ENCODE measurements around the gene ZNF536.

ZNF536 gene

DNA sequence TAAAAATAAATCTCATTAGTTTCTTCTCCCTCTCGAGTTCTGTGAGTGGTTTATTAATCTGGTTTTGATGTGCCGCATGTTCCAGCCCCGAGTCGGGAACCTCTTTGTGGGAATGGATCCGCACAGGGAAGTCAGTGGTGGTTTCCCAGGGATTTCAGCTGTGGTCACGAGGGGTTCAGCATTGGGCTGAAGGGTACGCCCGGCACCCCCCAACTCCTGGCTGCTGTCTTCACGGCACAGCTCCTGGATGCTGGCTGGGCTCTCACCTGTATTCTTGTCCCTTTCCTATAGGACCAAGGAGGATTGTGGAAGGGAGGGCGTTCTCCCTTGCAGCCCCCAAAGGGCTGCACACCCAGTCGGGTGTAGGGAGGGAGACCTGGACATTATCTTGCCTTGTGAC lies 167.8 kb downstream of the ZNF536 start:
- no peak for DNase-seq

DNA sequence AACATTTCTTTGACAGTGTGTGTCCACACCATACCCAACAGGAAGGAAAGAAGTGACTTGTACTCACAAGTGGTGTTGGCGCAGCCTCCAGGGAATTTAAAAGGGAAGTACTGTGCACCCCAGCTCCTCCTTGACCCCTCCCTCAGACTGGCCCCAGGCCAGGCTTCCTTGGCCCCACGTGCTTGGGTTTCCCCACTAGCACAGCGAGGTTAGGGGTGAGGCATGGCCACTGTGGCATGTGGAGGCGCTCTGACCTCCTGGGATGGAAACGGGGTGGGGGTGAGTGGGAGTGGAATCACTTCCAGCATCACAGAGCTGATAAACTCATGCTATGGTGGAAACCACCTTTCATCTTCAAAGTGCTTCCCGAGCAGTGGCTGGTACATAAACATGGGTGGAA lies 168.6 kb downstream of the ZNF536 start:
- DNase-seq = no peak

DNA sequence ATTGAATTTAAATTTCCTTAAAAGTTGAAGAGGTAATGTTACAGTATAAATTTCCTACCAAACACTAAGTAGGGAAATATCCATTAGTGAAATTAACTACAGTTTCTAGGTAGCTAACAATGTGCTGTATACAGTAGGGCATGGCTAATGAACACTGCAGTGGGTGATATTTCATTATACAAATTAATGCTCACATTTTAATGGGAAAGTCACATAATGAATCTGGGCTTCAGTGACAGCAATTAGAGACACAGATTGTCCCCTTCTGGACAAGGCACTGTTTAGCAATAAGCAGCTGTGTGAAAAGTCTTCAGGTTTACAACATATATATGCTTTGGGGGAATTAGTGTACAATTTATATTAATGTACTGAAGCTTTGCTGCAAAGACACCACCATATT lies 169.4 kb downstream of the ZNF536 start:
- DNase-seq = no peak

DNA sequence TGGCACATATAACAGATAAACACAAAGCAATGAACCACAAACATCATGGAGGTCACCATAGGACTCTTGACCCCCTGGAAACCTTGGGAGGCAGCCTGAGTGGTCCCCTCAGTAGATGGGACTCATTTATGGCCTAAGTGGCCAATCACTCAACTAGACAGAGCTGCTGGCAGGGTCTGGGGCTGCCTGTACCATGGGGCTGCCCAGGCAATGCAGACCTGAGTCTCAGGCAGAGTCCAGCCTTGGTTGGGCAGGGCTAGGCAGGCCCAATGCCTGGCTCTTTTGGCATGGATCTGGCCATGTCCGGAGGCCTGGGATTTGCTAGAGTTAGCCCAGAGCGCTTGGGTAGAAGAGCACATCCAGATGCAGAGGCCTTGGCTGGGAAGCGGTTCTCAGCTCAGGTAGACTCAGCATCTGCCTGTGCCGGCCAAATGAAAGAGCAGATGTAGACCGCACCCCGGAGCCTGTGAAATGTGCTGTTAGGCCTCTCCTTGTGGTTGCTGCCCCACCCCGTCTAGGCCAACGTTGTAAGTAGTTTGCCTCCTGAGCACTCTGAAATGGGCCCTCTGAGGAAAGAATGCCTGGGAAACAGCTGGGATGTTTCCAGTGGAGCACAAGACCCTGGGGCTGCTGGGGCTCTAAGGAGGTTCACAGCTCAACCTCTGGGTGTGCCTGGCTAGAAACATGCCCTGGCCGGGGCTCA lies 171.2 kb downstream of the ZNF536 start:
- DNase-seq = no peak

DNA sequence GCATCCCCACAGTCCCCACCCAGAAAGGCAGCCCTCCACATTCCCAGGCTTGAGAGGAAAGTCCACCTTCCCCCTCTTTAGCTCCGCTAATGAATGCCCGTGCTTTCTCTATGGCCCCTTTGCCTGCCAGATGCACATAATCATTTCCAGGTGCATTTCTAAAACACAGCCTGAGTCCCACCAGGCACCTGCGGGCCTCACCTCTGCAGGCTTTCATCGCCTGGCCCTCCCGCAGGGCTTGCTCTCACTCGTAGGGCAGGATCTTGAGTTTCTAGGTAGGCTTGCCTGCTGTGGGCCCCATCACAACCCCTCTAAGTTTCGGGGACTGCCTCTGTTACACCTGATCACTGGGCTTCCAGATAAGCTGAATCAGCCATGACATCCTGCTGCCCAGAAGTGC lies 173.6 kb downstream of the ZNF536 start:
- no peak for DNase-seq

DNA sequence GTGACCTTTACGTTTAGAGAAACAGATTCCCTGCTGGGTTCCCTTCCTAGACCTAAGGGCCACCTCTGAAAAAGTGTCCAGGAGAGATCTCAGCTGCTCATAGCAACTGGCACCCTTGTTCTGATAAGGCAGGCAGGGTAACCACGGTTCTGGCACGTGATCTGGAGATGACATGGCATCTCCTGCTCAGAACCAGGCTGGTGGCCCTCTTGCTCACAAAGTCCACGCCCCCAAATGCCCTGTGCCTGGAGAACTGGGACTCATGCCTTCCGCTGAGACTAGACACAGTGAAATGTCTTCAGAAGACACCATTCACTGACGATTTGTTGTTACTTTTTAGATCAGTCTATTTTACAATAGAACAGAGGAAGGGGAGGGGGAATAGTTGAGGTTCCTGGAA lies 174.1 kb downstream of the ZNF536 start:
- no peak for DNase-seq

DNA sequence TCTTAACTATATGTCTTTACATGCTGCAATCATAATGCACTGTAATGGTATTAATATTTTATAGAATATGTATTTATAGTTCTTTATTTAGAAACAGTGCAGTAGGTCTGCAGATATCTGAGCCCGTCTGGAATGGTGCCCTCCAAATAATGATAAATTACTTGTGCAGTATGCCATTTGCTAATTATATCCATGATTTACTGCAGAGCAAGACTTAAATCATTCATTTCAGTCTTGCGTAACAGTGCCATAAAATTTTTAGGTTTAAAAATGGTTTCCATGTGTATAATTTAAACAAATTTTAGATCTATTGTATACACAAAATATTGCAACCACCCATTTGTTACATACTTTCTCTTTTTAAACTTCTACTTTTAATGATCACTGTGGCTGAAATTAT lies 175.1 kb downstream of the ZNF536 start:
- no peak for DNase-seq

DNA sequence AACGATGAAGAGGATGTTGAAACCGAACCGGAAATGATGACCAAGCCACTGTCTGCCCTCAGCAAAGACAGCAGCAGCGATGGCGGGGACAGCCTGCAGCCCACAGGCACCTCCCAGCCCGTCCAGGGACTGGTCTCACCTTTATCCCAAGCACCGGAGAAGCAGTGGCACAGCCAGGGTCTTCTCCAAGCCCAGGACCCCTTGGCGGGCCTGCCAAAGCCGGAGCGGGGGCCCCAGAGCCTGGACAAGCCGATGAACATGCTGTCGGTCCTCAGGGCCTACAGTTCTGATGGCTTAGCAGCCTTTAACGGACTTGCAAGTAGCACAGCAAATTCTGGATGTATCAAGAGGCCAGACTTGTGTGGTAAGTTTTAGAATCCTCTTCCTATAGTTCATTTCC lies 177.0 kb downstream of the ZNF536 start:
- DNase-seq = no peak

DNA sequence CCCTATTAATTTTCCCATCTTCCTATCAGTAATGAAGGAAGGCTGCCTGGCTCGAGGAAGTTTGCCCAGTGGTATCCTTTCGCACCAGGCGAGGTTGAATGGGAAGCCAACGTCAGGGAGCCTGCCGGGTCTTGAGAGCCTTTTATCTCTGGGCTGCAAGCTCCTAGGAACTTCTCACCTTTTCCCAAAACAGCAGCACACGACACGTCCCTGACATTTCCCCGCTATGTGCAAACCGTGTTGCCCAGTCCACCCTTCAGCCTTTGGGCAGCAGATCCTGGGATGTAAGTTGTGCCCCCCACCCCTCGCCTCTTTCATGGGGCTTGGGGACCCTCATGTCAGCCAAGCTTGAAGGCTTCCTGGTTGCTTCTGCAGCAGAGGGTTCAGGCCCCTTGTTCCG lies 179.1 kb downstream of the ZNF536 start:
- no peak for DNase-seq

DNA sequence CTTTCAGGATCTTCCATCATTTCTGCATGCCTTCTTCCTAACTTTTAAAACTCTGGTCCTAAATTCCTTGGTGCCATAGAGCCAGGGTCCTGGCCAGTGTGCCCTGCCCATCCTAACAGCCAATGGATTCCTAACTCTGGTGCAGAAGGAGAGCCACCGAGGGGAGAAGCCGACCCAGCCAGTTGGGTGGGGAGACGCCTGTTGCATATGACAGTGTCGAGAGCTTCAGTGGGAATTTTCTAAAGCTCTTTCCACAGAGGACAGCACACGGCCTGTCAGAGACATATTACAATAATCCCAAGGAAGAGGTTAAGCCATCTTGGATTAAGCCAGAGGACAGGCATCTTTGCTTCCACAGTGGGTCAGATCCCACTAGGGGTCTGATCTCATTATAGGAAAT lies 180.4 kb downstream of the ZNF536 start:
- DNase-seq = no peak

DNA sequence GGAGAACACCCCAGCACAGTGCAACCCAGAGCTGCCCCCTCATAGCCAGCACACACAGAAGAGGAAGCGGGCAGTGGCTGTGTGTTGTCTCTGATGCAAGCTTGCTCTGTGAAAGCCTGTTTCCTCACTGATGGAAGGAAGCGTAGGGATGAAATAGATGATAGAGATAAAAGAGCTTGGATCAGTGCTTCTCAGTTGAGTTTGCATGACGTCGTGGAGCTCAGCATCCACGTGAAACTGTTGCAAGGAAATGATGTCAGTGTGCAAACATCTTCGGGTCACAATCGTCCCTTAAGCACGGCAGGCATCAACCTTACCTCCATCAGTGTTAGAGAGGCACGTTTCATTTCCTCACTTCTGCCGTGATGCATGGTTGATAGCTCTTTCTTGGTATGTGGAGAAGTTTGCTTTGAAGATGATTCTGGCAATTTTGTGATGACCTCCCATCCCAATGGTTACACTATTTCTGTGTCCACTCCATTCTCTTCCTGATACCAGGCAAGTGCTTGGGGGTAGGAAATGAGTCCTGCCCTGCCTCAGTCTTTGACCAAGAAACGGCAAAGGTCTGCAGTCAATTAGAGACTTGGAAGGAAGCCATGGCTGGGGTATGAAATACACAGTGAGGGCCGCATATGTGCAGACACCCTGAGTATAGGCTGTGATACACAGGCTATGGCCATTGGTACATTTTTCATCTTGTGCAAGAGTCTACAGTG lies 183.0 kb downstream of the ZNF536 start:
- DNase-seq = no peak

DNA sequence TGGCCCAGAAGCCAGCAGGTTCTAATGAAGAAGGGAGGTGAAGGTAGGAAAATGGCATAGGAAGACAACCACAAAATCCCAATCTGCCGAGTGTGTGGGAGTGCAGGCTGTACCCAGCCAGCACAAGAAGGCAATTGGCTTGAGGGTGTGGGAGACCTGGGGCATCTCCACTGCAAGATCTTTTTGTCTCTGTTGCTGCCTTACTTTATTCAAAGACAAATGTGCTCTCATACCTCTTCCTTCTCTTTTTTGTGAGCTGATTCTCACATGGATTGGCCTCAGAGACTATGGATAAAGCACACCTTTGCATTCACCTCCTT lies 183.6 kb downstream of the ZNF536 start:
- DNase-seq = no peak

DNA sequence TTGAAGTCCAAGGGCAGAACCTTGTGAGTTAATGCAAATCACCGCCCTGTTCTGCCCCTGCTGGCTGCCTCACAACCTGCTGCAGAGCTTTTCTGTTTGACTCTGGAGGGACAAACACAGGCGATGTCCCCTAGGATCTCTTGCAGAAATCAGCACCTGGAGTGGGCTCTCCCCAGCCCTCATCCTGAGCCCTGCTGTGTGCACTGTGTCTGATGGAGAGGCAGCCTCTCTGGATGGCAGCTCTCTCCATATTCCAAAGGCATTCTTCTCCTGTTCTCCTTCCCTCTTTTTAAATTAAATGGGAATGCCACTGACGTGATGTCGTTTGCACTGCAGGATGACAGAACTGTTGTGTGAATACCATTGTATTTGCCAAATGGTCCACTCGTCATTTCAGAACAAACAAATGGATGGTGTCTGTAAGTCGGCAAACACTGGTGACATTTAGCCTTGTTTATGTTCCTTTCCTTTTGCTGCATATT lies 184.1 kb downstream of the ZNF536 start:
- DNase-seq = no peak

DNA sequence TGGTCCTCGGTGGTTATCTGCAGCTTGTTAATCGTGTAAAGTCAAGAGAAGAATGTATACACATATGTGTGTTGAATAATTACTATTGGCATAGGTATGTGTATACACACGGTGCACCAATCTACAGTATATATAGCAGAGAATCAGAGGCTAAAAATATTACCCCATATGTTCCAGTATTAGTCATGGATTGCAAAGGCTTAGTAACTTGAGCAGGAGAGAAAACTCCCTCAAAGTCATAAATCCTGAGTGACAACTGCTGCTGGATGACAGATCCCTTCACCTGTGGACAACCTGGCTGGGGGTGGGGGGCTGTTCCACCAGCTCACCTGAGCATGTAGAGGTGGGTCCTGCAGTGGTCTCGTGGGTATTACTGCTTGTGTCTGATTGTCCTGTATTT lies 185.0 kb downstream of the ZNF536 start:
- DNase-seq = no peak

DNA sequence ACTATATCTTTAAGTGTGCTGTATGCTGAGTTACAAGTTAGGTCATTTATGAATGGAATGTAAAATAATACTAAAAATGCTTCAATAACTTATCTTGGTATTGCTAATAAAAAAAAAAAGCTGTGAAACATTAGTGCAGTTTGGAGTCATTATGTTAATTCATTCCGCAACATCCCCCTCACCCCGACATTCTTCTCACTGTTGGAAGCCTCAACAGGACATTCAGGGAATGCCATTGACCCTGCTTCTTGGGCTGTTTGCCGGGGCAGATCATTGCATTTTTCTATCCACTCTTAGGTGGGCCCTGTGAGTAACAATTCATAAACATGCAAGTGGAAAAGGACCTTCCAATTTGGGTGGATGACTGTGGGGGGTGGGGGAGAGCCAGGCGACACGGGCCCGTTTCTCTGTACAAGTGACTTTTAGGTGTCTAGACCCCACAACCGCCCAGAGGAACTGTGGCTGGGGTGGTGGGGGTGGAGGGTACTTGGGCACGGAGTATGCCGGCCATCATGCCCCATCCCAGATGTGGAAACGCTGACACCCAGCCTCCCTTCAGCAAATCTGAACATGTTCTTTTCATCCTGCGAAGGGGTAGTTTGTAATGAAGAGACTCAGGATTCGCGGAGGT lies 185.9 kb downstream of the ZNF536 start:
- no peak for DNase-seq

DNA sequence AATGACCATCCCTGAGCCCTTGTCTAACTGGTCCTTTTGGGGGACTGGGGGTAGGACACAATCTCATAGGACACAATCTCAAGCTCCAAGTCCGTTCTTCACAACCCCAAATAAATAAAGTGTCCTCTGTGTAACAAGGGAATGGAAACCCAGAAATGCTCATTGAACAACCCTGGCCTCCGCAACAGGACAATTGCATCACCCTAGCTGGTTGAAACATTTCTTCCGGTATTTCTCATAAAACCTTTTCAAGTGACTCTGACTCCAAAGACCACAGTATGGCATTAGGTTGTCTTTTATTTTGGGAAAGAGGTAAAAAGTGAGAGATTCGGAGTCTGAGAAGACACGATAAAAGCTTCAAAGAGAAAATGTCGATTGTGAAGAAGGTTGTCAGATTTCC lies 186.6 kb downstream of the ZNF536 start:
- no peak for DNase-seq

DNA sequence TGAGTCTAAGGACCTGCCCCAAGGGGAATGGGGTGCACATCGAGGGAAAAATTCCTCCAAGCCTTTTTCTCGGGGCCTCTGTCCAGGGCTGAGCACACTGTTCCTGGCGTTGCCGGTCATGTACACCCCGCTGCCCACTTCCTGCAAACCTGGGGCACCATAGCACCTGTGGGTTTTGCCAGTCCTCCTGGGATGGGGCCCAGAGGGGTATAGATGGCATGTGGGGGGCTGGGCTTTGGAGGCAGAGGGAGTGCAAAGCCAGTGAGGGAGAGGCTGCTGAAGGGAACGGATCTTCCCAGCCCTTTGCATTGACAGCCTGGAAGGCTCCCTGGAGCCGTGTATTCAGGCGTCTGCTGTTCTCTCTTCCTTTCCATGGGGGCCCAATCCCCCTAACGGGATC lies 187.3 kb downstream of the ZNF536 start:
- no peak for DNase-seq

DNA sequence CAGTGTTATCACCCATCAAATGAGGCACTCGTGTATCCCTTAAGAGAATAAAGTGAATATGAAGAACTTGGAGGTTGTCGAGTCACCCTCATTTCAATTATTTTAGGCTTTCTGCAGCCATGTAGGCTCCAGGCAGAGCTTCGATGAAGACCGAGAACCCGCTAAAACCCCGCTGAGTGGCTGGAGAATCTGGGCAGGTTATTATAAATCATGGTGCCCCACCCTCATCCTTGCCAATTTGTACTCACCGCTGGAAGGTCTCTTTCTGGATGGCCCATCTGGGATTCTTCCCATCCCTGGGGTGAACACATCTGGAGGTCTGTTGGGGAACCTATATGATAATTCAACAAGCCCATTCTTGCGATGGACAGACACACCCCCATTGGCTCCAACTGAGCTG lies 190.8 kb downstream of the ZNF536 start:
- no peak for DNase-seq

DNA sequence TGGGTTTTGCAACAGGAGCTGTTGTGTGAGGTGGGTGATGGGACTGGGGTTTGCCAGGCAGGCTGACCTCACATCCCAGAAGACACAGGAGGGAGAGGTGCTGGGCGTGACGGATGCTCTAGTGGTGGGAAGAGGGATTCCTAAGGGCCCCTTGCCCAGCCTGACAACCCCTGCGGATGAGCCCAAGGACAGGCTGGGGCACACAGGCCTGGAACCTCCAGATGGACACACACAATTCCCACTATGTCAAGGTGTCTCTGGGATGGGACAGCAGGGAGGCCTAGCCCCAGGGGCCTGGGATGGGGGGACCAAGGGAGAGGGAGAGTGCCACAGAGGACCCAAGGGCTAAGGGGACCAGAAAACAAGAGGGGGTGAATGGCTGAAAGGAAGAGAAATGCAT lies 191.5 kb downstream of the ZNF536 start:
- no peak for DNase-seq

DNA sequence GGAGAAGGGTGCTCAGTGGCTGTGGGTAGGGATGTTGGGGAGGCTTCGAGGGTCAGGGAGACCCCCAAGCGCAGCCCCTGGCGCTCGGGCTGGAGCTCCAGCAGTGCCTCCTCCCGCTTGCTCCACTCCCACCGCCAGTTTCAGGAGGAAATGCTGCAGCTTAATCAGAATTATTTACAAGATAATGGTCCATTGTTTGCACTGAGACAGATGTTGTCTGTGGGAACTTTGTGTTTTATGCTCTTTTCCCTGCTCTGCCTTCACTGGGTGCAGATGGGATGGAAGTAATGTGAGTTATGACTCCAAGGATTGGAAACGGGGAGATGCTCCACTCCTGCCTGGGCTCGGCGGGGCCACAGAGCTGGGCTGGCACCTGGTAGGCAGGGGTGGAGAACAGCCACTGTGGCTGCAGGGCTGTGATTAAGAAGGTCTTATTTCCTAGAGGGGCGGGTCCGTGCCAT lies 192.4 kb downstream of the ZNF536 start:
- DNase-seq = no peak

DNA sequence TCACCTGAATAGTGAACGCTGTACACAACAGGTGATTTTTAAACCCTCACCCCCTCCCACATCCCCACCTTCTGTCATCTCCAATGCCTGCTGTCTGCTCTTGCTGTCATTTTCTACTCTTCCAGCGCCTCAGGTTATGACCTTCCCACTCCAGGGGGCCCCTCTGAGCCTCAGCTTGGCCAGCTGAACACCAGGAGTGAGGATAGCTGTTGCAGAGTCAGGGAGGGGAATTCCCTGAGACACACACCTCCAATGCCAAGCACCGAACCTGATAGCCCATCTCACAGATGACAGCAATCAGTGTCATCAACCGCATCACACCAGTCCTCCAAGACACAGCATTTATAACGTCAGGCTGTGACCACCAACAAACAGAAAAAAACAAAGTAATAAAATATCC lies 193.5 kb downstream of the ZNF536 start:
- no peak for DNase-seq

DNA sequence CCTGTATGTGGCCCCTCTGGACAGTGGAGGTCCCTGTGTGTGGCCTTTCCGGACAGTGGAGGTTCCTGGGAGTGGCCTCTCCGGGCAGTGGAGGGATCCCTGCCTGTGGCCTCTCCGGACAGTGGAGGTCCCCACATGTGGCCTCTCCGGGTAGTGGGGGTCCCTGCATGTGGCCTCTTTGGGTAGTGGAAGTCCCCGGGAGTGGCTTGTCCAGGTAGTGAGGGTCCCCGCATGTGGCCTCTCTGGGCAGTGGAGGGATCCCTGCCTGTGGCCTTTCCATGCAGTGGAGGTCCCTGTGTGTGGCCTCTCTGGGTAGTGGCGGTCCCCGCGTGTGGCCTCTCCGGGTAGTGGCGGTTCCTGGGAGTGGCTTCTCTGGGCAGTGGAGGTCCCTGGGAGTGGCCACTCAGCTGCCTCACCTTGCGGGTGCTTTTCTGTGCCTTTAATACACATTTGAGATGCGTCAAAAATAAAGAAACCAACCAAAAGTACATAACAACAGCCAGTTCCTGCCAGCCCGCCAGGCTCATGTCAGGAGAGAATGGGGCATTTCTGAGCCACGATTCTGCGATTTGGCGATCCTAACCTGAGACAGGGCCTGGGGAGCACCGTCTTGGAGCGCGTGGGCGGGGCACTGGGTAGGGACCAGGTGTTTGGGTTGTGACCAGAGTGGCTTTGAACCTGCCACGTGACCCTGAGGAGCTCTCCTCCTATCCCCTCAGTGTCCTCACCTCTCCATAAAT lies 194.7 kb downstream of the ZNF536 start:
- no peak for DNase-seq

DNA sequence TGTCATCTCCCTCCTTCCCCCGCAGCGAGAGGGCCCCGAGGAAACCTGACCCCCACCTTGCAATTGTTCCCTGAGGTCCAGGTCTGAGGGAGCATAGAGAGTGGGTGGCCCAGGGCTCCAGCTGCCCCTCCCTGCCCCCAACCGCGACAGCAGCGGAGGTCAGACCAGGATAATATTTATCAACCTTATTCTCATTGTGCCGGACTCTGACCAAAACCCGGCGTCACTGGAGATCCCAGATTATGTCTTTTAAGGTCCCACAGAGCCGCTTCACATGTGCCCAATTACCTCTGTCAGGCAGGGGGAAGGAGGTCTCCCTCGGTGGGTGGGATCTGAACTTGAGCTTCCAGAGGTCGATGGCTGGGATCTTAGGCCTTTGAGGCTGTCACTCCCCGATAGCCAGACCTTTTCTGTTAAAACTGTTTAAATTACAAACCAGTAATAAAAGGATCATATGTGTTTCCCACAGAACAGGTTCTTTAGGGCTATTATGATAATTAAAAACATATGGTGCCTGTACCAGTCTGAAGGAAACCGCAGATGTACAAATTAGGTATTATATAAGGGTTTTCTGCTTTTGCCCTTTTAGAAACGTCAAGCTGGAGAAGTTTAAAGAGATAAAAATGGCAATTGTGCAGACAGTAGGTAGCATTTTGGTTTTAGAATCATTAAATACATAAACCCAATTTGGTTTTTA lies 195.5 kb downstream of the ZNF536 start:
- no peak for DNase-seq
